Stomach (tissue), 4 donors: ENCODE measurements around the gene BRI3.
A peak's percentile ranks its signal among the peaks of the same experiment; 100 is the strongest.

Experiments used
- POLR2A ChIP-seq, 4 donors: fragments of 450-650 bp; IDR thresholded peaks; one replicate each; pipeline ENCODE4 v1.6.1; 2016; ENCODE audit warnings: antibody characterized with exemption in 4 of 4, control low read depth in 2 of 4, mild to moderate bottlenecking in 1 of 4, moderate library complexity in 1 of 4
- POLR2AphosphoS5 ChIP-seq, 3 donors: sonication (generic); formaldehyde crosslinking; IDR thresholded peaks; one replicate each; pipeline ENCODE4 v1.6.1; 2016; ENCODE audit warnings: antibody characterized with exemption in 3 of 3
- TF ChIP-seq, protein P1 (sequence below), 7 experiments: fragments of 450-650 bp in 4 of 7; fragments of 200-600 bp in 3 of 7; sonication (generic) in 3 of 7; IDR thresholded peaks; one replicate each; pipeline ENCODE4 v1.5.1; 2016 to 2019; ENCODE audit warnings: antibody characterized with exemption in 7 of 7, control low read depth in 2 of 7, mild to moderate bottlenecking in 1 of 7

DNA sequence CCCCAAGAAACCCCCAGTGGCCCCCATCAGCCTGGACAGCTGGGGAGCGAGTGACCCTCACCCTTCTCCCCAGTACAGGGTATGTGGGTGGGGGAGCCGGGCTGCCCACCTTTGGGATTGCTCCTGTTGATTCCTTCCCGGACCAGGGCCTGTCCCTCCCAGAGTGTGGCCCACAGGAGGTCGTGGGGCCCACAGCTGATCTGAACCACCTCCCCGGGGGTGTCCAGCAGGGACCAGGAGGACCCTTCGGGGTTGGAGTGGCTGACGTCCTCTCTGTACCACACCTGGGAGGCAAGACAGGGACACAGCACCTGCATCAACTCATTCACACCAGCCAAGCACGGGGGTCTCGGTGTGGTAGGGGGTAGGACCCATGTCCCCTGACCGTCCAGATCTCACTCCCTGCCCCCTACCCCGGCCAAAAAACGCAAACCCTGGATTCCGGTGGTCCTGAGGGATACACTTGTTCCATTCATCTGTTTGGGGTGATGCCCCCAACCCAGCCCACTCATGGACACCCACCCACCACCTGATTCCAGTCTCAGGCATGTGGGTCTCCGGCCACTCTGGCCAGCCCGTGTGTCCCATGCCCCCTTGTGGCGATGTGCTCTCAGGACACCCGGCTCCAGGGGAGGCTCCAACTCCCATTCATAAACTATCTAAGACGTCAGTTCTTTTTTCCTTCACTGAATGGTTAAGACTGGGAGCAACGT is 40.4 kb upstream of the BRI3 start:
- TF ChIP-seq, protein P1, sequence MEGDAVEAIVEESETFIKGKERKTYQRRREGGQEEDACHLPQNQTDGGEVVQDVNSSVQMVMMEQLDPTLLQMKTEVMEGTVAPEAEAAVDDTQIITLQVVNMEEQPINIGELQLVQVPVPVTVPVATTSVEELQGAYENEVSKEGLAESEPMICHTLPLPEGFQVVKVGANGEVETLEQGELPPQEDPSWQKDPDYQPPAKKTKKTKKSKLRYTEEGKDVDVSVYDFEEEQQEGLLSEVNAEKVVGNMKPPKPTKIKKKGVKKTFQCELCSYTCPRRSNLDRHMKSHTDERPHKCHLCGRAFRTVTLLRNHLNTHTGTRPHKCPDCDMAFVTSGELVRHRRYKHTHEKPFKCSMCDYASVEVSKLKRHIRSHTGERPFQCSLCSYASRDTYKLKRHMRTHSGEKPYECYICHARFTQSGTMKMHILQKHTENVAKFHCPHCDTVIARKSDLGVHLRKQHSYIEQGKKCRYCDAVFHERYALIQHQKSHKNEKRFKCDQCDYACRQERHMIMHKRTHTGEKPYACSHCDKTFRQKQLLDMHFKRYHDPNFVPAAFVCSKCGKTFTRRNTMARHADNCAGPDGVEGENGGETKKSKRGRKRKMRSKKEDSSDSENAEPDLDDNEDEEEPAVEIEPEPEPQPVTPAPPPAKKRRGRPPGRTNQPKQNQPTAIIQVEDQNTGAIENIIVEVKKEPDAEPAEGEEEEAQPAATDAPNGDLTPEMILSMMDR (IDR thresholded peaks at IDR 0.05) = peak in 5 of 7 experiments; percentile 47 to 76 (median 71)
- TF ChIP-seq POLR2AphosphoS5 (IDR thresholded peaks at IDR 0.05) (peak in 1 of 3 donors; percentile 13), POLR2A (IDR thresholded peaks at IDR 0.05) (no peak)
